OCI-LY3 (cell line): Measurements from ENCODE around the gene RFX2.

Experiments used
- EZH2phosphoT487 ChIP-seq: fragments of 200-600 bp; shearing (Covaris generic); IDR thresholded peaks from 2 replicates; pipeline ENCODE4 v1.6.1; 2018; ENCODE audit warnings: antibody characterized with exemption, mixed run types, low read depth
- TF ChIP-seq, protein P1 (sequence below): fragments of 200-600, 300-600 bp; sonication (generic); IDR thresholded peaks from 2 replicates; pipeline ENCODE4 v1.5.1; 2014; ENCODE audit warnings: antibody characterized with exemption, low read length, low read depth

- TF ChIP-seq EZH2phosphoT487, result no peak
- TF ChIP-seq, protein P1, sequence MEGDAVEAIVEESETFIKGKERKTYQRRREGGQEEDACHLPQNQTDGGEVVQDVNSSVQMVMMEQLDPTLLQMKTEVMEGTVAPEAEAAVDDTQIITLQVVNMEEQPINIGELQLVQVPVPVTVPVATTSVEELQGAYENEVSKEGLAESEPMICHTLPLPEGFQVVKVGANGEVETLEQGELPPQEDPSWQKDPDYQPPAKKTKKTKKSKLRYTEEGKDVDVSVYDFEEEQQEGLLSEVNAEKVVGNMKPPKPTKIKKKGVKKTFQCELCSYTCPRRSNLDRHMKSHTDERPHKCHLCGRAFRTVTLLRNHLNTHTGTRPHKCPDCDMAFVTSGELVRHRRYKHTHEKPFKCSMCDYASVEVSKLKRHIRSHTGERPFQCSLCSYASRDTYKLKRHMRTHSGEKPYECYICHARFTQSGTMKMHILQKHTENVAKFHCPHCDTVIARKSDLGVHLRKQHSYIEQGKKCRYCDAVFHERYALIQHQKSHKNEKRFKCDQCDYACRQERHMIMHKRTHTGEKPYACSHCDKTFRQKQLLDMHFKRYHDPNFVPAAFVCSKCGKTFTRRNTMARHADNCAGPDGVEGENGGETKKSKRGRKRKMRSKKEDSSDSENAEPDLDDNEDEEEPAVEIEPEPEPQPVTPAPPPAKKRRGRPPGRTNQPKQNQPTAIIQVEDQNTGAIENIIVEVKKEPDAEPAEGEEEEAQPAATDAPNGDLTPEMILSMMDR, result peak; percentile 35; the same call in 1 of the 2 replicates
These were observed 91.5 kb downstream of the RFX2 start for GRCh38 chr19:6018786-6019185.
